ENCODE results near the gene GRIP2. TPM values are rescaled to one million over a fixed set of nuclear protein-coding genes. Genes with fewer than 3 reads are reported as not detected.

GRIP2 gene
- total and polyA plus RNA-seq, 4 donors, result 0.50 to 8.6 (median 1.9) TPM

- Histone ChIP-seq H3K27me3 (ENCODE audit: control insufficient read depth in 1 of 2, insufficient read depth in 2 of 2, low read length in 1 of 2) (no peaks in the 10 kb centered on the region), H3K9me3 (ENCODE audit: control insufficient read depth, low read length) (no peaks in the 10 kb centered on the region), H3K27ac (ENCODE audit: low read depth in 1 of 2, low read length in 2 of 2) (no peak overlapping the region), H3K4me3 (ENCODE audit: low read length in 2 of 2) (no peak overlapping the region), H3K4me1 (ENCODE audit: control insufficient read depth in 1 of 2, insufficient read depth in 2 of 2, low read length in 2 of 2) (no peaks in the 10 kb centered on the region), H3K36me3 (ENCODE audit: control insufficient read depth in 1 of 2, insufficient read depth in 2 of 2, low read length in 1 of 2) (no peaks in the 10 kb centered on the region)
- DNase-seq, result no peak
- 79 to 83% methylated on average over 22 of the region's 22 CpGs for WGBS, 2 donors
- intact Hi-C loops (cut with DNase I), result loop anchor here in 1 of 2 donors (5.0 kb wide), 1 partner anchor 270 kb away; no protein-coding TSS in a partner anchor
- peak; percentile 42 for ATAC-seq (ENCODE audit: low FRiP score)
Measured at GRCh38 chr3:14472471-14473351, 67.4 kb downstream of the GRIP2 start.

- intact Hi-C loops (cut with DNase I), result loop anchor here in 1 of 2 donors (5.0 kb wide), 1 partner anchor 269 kb away; no protein-coding TSS in a partner anchor
- Histone ChIP-seq H3K27me3 (ENCODE audit: control insufficient read depth in 1 of 2, insufficient read depth in 2 of 2, low read length in 1 of 2) (no peaks in the 10 kb centered on the region), H3K9me3 (ENCODE audit: control insufficient read depth, low read length) (no peaks in the 10 kb centered on the region), H3K27ac (ENCODE audit: low read depth in 1 of 2, low read length in 2 of 2) (no peak overlapping the region), H3K4me3 (ENCODE audit: low read length in 2 of 2) (no peak overlapping the region), H3K4me1 (ENCODE audit: control insufficient read depth in 1 of 2, insufficient read depth in 2 of 2, low read length in 2 of 2) (no peaks in the 10 kb centered on the region), H3K36me3 (ENCODE audit: control insufficient read depth in 1 of 2, insufficient read depth in 2 of 2, low read length in 1 of 2) (no peaks in the 10 kb centered on the region)
- 96% methylated on average over 10 of the region's 10 CpGs for WGBS, 2 donors
- ATAC-seq (ENCODE audit: low FRiP score) (no peak), DNase-seq (no peak)
Measured at GRCh38 chr3:14471690-14472089, 68.5 kb downstream of the GRIP2 start.

- no peaks in the 10 kb centered on the region for H3K9me3 ChIP-seq (ENCODE audit: control insufficient read depth, low read length)
- no peaks in the 10 kb centered on the region for H3K4me1 ChIP-seq (ENCODE audit: control insufficient read depth in 1 of 2, insufficient read depth in 2 of 2, low read length in 2 of 2)
- no peaks in the 10 kb centered on the region for H3K36me3 ChIP-seq (ENCODE audit: control insufficient read depth in 1 of 2, insufficient read depth in 2 of 2, low read length in 1 of 2)
- DNase-seq, result no peak
- intact Hi-C loops (cut with DNase I), result loop anchor here in 1 of 2 donors (5.0 kb wide), 1 partner anchor 269 kb away; no protein-coding TSS in a partner anchor
- no peaks in the 10 kb centered on the region for H3K27me3 ChIP-seq (ENCODE audit: control insufficient read depth in 1 of 2, insufficient read depth in 2 of 2, low read length in 1 of 2)
- H3K4me3 ChIP-seq (ENCODE audit: low read length in 2 of 2), result no peak overlapping the region
- H3K27ac ChIP-seq (ENCODE audit: low read depth in 1 of 2, low read length in 2 of 2), result no peak overlapping the region
- no peak for ATAC-seq (ENCODE audit: low FRiP score)
- 83 to 86% methylated on average over 5 of the region's 5 CpGs for WGBS, 2 donors
Measured at GRCh38 chr3:14471016-14471415, 69.1 kb downstream of the GRIP2 start.

- Histone ChIP-seq H3K4me1 (ENCODE audit: control insufficient read depth in 1 of 2, insufficient read depth in 2 of 2, low read length in 2 of 2) (no peaks in the 10 kb centered on the region), H3K27me3 (ENCODE audit: control insufficient read depth in 1 of 2, insufficient read depth in 2 of 2, low read length in 1 of 2) (no peaks in the 10 kb centered on the region), H3K4me3 (ENCODE audit: low read length in 2 of 2) (no peak overlapping the region), H3K27ac (ENCODE audit: low read depth in 1 of 2, low read length in 2 of 2) (no peak overlapping the region), H3K9me3 (ENCODE audit: control insufficient read depth, low read length) (no peaks in the 10 kb centered on the region), H3K36me3 (ENCODE audit: control insufficient read depth in 1 of 2, insufficient read depth in 2 of 2, low read length in 1 of 2) (no peaks in the 10 kb centered on the region)
- DNase-seq (no peak), ATAC-seq (ENCODE audit: low FRiP score) (no peak)
- 94 to 97% methylated on average over 12 of the region's 12 CpGs for WGBS, 2 donors
- intact Hi-C loops (cut with DNase I), result loop anchor here in 1 of 2 donors (5.0 kb wide), 1 partner anchor 268 kb away; no protein-coding TSS in a partner anchor
Measured at GRCh38 chr3:14470461-14470860, 69.7 kb downstream of the GRIP2 start.

- 86 to 88% methylated on average over 13 of the region's 13 CpGs for WGBS, 2 donors
- Histone ChIP-seq H3K4me3 (ENCODE audit: low read length in 2 of 2) (no peak overlapping the region), H3K27ac (ENCODE audit: low read depth in 1 of 2, low read length in 2 of 2) (no peak overlapping the region), H3K36me3 (ENCODE audit: control insufficient read depth in 1 of 2, insufficient read depth in 2 of 2, low read length in 1 of 2) (no peaks in the 10 kb centered on the region), H3K4me1 (ENCODE audit: control insufficient read depth in 1 of 2, insufficient read depth in 2 of 2, low read length in 2 of 2) (no peaks in the 10 kb centered on the region), H3K9me3 (ENCODE audit: control insufficient read depth, low read length) (no peaks in the 10 kb centered on the region), H3K27me3 (ENCODE audit: control insufficient read depth in 1 of 2, insufficient read depth in 2 of 2, low read length in 1 of 2) (no peaks in the 10 kb centered on the region)
- ATAC-seq (ENCODE audit: low FRiP score) (no peak), DNase-seq (no peak)
- intact Hi-C loops (cut with DNase I), result loop anchor here (2.0 to 5.0 kb wide), 3 partner anchors 208 to 571 kb away; no protein-coding TSS in a partner anchor
Measured at GRCh38 chr3:14468621-14468981, 71.5 kb downstream of the GRIP2 start.

GRCh38 chr3:14467814-14468620 lies 72.1 kb downstream of the GRIP2 start:
- H3K9me3 ChIP-seq (ENCODE audit: control insufficient read depth, low read length), result no peaks in the 10 kb centered on the region
- H3K4me1 ChIP-seq (ENCODE audit: control insufficient read depth in 1 of 2, insufficient read depth in 2 of 2, low read length in 2 of 2), result no peaks in the 10 kb centered on the region
- intact Hi-C loops (cut with DNase I), result loop anchor here (2.0 to 5.0 kb wide), 3 partner anchors 207 to 571 kb away; no protein-coding TSS in a partner anchor
- H3K27me3 ChIP-seq (ENCODE audit: control insufficient read depth in 1 of 2, insufficient read depth in 2 of 2, low read length in 1 of 2), result no peaks in the 10 kb centered on the region
- H3K27ac ChIP-seq (ENCODE audit: low read depth in 1 of 2, low read length in 2 of 2), result no peak overlapping the region
- no peaks in the 10 kb centered on the region for H3K36me3 ChIP-seq (ENCODE audit: control insufficient read depth in 1 of 2, insufficient read depth in 2 of 2, low read length in 1 of 2)
- WGBS, 2 donors, result 53 to 57% methylated on average over 15 of the region's 15 CpGs
- H3K4me3 ChIP-seq (ENCODE audit: low read length in 2 of 2), result no peak overlapping the region
- DNase-seq (no peak), ATAC-seq (ENCODE audit: low FRiP score) (peak; percentile 78)

- Histone ChIP-seq H3K9me3 (ENCODE audit: control insufficient read depth, low read length) (no peaks in the 10 kb centered on the region), H3K27ac (ENCODE audit: low read depth in 1 of 2, low read length in 2 of 2) (no peak overlapping the region), H3K4me1 (ENCODE audit: control insufficient read depth in 1 of 2, insufficient read depth in 2 of 2, low read length in 2 of 2) (no peaks in the 10 kb centered on the region), H3K27me3 (ENCODE audit: control insufficient read depth in 1 of 2, insufficient read depth in 2 of 2, low read length in 1 of 2) (no peaks in the 10 kb centered on the region), H3K36me3 (ENCODE audit: control insufficient read depth in 1 of 2, insufficient read depth in 2 of 2, low read length in 1 of 2) (no peaks in the 10 kb centered on the region), H3K4me3 (ENCODE audit: low read length in 2 of 2) (no peak overlapping the region)
- no peak for ATAC-seq (ENCODE audit: low FRiP score)
- DNase-seq, result no peak
- intact Hi-C loops (cut with DNase I), result loop anchor here in 1 of 2 donors (5.0 kb wide), 2 partner anchors 264 to 569 kb away; no protein-coding TSS in a partner anchor
- WGBS, 2 donors, result 95% methylated on average over 23 of the region's 23 CpGs
Measured at GRCh38 chr3:14466179-14466903, 73.8 kb downstream of the GRIP2 start.

- no peaks in the 10 kb centered on the region for H3K36me3 ChIP-seq (ENCODE audit: control insufficient read depth in 1 of 2, insufficient read depth in 2 of 2, low read length in 1 of 2)
- H3K9me3 ChIP-seq (ENCODE audit: control insufficient read depth, low read length), result no peaks in the 10 kb centered on the region
- WGBS, 2 donors, result 94 to 95% methylated on average over 3 of the region's 3 CpGs
- ATAC-seq (ENCODE audit: low FRiP score) (no peak), DNase-seq (no peak)
- no peaks in the 10 kb centered on the region for H3K27me3 ChIP-seq (ENCODE audit: control insufficient read depth in 1 of 2, insufficient read depth in 2 of 2, low read length in 1 of 2)
- H3K27ac ChIP-seq (ENCODE audit: low read depth in 1 of 2, low read length in 2 of 2), result no peak overlapping the region
- no peaks in the 10 kb centered on the region for H3K4me1 ChIP-seq (ENCODE audit: control insufficient read depth in 1 of 2, insufficient read depth in 2 of 2, low read length in 2 of 2)
- no peak overlapping the region for H3K4me3 ChIP-seq (ENCODE audit: low read length in 2 of 2)
- intact Hi-C loops (cut with DNase I), result loop anchor here in 1 of 2 donors (5.0 kb wide), 2 partner anchors 263 to 568 kb away; no protein-coding TSS in a partner anchor
Measured at GRCh38 chr3:14465425-14465824, 74.7 kb downstream of the GRIP2 start.
